Breast epithelium (tissue), 3 donors: ENCODE data around the gene PTPRK.

Experiments used
- CTCF ChIP-seq, 3 donors: fragments of 450-650 bp; IDR thresholded peaks; one replicate each; pipeline ENCODE4 v1.5.1; 2016 to 2017; ENCODE audit warnings: antibody characterized with exemption in 3 of 3, mild to moderate bottlenecking in 3 of 3, moderate library complexity in 3 of 3
- POLR2A ChIP-seq: fragments of 450-650 bp; IDR thresholded peaks from one replicate; pipeline ENCODE4 v1.6.1; 2016; ENCODE audit warnings: antibody characterized with exemption, mild to moderate bottlenecking, moderate library complexity
- POLR2AphosphoS5 ChIP-seq, 3 donors: sonication (generic); formaldehyde crosslinking; IDR thresholded peaks; one replicate each; pipeline ENCODE4 v1.6.1; 2017; ENCODE audit warnings: antibody characterized with exemption in 3 of 3

DNA sequence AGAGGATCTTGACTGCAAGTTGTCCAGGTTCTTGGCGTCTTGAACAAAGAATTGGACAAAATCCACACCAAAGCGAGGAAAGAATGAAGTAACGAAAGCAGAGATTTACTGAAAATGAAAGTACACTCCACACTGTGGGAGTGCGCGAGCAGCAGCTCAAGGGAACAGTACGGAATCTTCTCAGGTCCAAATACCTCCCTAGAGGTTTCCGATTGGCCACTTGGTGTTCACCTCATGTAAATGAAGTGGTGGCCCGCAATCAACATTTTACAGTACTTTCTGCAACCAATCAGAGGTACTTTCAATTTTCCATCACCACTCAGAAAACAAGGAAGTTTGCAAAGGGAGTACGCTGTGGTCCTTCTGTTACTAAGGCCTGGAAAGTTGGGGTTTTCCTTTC, 122.4 kb downstream of the PTPRK start:
- no peak for TF ChIP-seq CTCF (IDR thresholded peaks at IDR 0.05)
- no peak for TF ChIP-seq POLR2A
- no peak for TF ChIP-seq POLR2AphosphoS5 (IDR thresholded peaks at IDR 0.05)
